MM.1S (cell line): ENCODE data around the gene TBRG4.

Experiments used
- DNase-seq: peaks from one replicate; pipeline ENCODE4 v3.0.0-alpha.2; 2015
- H2AFZ ChIP-seq: fragments of 300-600 bp; sonication (generic); 2 replicates; pipeline ENCODE4 v1.6.0; 2016; ENCODE audit warnings: antibody characterized with exemption, low read length
- H3F3A ChIP-seq: fragments of 300-600 bp; sonication (generic); 2 replicates; pipeline ENCODE4 v1.6.1; 2016; ENCODE audit warnings: mild to moderate bottlenecking, antibody characterized with exemption, low read length, moderate library complexity, mixed read lengths; ENCODE audit not compliant: insufficient read depth
- H3K27ac ChIP-seq: fragments of 300-600 bp; sonication (generic); 2 replicates; pipeline ENCODE4 v1.5.1; 2016; ENCODE audit warnings: mild to moderate bottlenecking, low read length
- H3K27me3 ChIP-seq: fragments of 300-600 bp; sonication (generic); replicated peaks from 2 replicates; pipeline ENCODE4 v1.6.0; 2016; ENCODE audit warnings: low read length; ENCODE audit not compliant: insufficient read depth
- H3K36me3 ChIP-seq: fragments of 300-600 bp; sonication (generic); replicated peaks from 2 replicates; pipeline ENCODE4 v1.6.1; 2016; ENCODE audit warnings: mild to moderate bottlenecking, low read length, mixed read lengths; ENCODE audit not compliant: insufficient read depth
- H3K4me1 ChIP-seq: fragments of 300-600 bp; sonication (generic); 2 replicates; pipeline ENCODE4 v1.6.1; 2016; ENCODE audit warnings: low read length, mixed read lengths
- H3K4me2 ChIP-seq: fragments of 300-600 bp; sonication (generic); 2 replicates; pipeline ENCODE4 v1.6.0; 2016; ENCODE audit warnings: low read depth, low read length
- H3K4me3 ChIP-seq: fragments of 300-600 bp; sonication (generic); 2 replicates; pipeline ENCODE4 v1.5.1; 2016; ENCODE audit warnings: low read length, mixed read lengths
- H3K79me2 ChIP-seq: fragments of 300-600 bp; sonication (generic); 2 replicates; pipeline ENCODE4 v1.6.1; 2016; ENCODE audit warnings: mixed run types, low read length, mixed read lengths
- H3K9ac ChIP-seq: fragments of 300-600 bp; sonication (generic); 2 replicates; pipeline ENCODE4 v1.6.1; 2016; ENCODE audit warnings: low read length, mixed read lengths
- H3K9me2 ChIP-seq: fragments of 300-600 bp; sonication (generic); replicated peaks from 2 replicates; pipeline ENCODE4 v1.6.1; 2016; ENCODE audit warnings: mild to moderate bottlenecking, low read length, mixed read lengths; ENCODE audit not compliant: insufficient read depth
- H3K9me3 ChIP-seq: fragments of 300-600 bp; sonication (generic); replicated peaks from 2 replicates; pipeline ENCODE4 v1.6.1; 2016; ENCODE audit warnings: mild to moderate bottlenecking, low read length, mixed read lengths; ENCODE audit not compliant: insufficient read depth
- H4K20me1 ChIP-seq: fragments of 300-600 bp; sonication (generic); 2 replicates; pipeline ENCODE4 v1.6.1; 2016; ENCODE audit warnings: mild to moderate bottlenecking, low read length, moderate library complexity, mixed read lengths; ENCODE audit not compliant: insufficient read depth
- EZH2 ChIP-seq: fragments of 300-600 bp; sonication (generic); optimal IDR thresholded peaks from 2 replicates; pipeline ENCODE3; 2017; ENCODE audit warnings: low read depth, mild to moderate bottlenecking, antibody characterized with exemption, low read length, mixed read lengths
- EZH2phosphoT487 ChIP-seq: fragments of 300-600 bp; sonication (generic); IDR thresholded peaks from 2 replicates; pipeline ENCODE4 v1.6.1; 2018; ENCODE audit warnings: antibody characterized with exemption, low read length
- TF ChIP-seq, protein P1 (sequence below): fragments of 300-600 bp; sonication (generic); IDR thresholded peaks from 2 replicates; pipeline ENCODE4 v1.5.1; 2016; ENCODE audit warnings: antibody characterized with exemption, low read length, mixed read lengths

The TBRG4 gene

DNA sequence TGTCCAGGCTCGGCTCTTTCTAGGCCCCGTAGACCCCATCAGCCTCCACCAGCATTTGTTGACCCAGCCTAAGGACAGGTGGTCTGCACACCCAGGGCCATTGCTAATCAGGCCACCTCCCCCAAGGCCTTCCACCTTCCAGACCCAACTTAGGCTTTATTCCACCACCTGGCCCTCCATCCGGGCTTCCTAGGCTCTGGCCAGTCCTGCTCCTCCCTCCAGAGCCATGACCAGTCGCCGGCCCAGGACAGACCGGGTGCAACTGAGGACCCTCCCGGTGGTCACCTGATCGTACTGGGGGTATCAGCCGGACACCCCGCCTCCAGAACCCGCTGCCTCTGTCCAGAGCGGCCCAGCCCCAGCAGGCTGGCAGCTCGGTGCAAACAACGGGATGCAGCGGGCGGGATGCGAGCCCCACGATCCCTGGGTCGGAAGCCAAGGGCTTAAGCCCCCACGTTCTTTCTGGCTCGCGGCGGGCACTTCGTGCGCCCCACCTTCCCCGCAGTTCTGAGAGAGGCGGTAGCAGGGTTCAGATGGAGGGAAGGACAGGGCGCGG is 23.3 kb downstream of the TBRG4 start:
- TF ChIP-seq EZH2 (no peak), EZH2phosphoT487 (no peak)
- TF ChIP-seq, protein P1, sequence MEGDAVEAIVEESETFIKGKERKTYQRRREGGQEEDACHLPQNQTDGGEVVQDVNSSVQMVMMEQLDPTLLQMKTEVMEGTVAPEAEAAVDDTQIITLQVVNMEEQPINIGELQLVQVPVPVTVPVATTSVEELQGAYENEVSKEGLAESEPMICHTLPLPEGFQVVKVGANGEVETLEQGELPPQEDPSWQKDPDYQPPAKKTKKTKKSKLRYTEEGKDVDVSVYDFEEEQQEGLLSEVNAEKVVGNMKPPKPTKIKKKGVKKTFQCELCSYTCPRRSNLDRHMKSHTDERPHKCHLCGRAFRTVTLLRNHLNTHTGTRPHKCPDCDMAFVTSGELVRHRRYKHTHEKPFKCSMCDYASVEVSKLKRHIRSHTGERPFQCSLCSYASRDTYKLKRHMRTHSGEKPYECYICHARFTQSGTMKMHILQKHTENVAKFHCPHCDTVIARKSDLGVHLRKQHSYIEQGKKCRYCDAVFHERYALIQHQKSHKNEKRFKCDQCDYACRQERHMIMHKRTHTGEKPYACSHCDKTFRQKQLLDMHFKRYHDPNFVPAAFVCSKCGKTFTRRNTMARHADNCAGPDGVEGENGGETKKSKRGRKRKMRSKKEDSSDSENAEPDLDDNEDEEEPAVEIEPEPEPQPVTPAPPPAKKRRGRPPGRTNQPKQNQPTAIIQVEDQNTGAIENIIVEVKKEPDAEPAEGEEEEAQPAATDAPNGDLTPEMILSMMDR, result no peak
- no peak overlapping the region for H3K4me3 ChIP-seq
- no peak for DNase-seq

DNA sequence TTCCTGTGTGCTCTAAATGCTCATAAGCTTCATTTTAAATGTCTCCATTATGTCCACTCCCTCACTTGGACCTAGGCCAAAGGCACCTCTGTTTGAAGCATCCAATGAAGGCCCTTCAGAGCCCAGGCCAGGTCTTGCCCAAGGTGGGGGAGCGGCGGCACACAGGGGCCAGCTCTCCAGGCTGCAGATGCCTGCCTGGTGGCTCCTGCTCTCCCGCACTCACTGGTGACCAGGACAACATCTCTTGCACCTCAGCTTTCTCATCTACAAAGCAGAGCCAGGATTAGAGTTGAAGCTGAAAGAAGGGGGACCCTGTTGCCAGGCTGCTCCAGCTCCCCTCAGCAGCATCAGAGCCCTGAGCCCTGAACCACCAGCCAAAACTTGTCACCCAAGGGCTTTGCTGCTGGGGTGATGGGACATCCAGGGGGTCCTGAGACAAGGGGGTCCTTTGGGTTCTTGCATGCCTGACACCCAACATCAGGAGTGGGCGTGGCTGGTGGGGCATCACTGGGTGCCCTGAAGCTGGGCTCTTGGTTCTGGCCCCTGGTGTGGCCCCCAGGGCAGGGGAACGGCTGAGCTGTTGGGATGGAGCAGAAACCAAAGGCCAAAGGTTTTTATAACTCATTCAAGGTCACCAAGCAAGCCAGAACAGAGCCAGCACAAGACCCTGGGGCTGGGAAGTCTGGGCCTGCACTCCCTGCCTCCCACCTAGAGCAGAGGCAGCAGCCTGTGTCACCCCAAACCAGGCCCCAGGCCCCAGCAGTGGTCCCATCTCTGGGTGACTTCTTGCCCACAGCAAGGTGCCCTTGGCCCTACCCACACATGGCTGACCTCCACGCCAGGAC is 24.0 kb downstream of the TBRG4 start:
- no peak overlapping the region for H2AFZ ChIP-seq
- H3K27me3 ChIP-seq, result peaks cover 5% of the 10 kb centered on the region; the same call in 1 of the 2 replicates
- no peaks in the 10 kb centered on the region for H3K9me2 ChIP-seq
- no peak overlapping the region for H3K27ac ChIP-seq
- H3F3A ChIP-seq, result no peaks in the 10 kb centered on the region
- no peaks in the 10 kb centered on the region for H3K4me1 ChIP-seq
- H3K9ac ChIP-seq, result no peak overlapping the region
- no peak overlapping the region for H3K4me3 ChIP-seq
- no peaks in the 10 kb centered on the region for H3K9me3 ChIP-seq
- no peaks in the 10 kb centered on the region for H3K36me3 ChIP-seq
- H4K20me1 ChIP-seq, result no peaks in the 10 kb centered on the region
- TF ChIP-seq, protein P1, result no peak
- TF ChIP-seq EZH2phosphoT487 (no peak), EZH2 (no peak)
- no peak overlapping the region for H3K4me2 ChIP-seq
- no peaks in the 10 kb centered on the region for H3K79me2 ChIP-seq
- no peak for DNase-seq

More for the DNA sequence above, 23.3 kb downstream of the TBRG4 start:
- no peaks in the 10 kb centered on the region for H3K9me2 ChIP-seq
- no peaks in the 10 kb centered on the region for H3F3A ChIP-seq
- no peaks in the 10 kb centered on the region for H3K36me3 ChIP-seq
- H3K4me2 ChIP-seq, result no peak overlapping the region
- H4K20me1 ChIP-seq, result no peaks in the 10 kb centered on the region
- H3K27ac ChIP-seq, result no peak overlapping the region
- no peaks in the 10 kb centered on the region for H3K79me2 ChIP-seq
- H2AFZ ChIP-seq, result no peak overlapping the region
- H3K4me1 ChIP-seq, result no peaks in the 10 kb centered on the region
- no peaks in the 10 kb centered on the region for H3K9me3 ChIP-seq
- H3K9ac ChIP-seq, result no peak overlapping the region
- peaks cover 5% of the 10 kb centered on the region; the same call in 1 of the 2 replicates for H3K27me3 ChIP-seq

DNA sequence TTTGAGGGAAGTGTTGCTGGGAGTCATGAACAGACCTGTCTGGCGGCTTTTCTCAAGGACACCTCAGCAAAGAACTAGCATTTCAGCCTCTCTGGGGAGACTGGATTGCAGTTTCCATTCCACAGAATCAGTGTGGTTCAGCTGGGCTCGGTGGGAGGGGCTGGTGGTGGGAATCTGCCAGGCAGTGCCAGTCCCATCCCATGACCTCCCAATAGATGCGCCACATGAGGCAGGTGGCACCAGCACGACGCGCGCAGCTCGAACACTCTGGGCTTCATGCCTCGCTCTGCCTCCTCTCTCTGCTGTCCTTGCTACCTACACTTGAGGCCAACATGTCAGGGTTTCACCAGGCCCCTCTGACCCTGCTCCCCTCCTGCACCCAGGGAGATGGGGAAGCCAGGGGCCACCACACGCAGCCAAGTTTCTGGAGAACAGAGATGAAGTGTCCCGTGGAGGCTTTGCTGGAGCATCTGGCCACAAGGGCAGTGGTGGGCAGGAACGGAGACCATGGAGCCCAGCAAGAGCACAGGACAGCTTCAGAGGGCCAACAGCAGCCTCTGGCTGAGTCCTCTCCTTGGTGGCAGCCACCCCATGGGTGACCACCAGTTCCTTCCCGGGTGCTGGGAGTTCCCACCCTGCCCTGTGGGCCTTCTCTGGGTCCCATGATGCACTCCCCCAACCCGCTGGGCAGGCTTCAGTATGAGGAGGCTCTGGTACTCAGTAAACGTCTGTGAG is 25.0 kb downstream of the TBRG4 start:
- H3K4me1 ChIP-seq, result no peaks in the 10 kb centered on the region
- H3F3A ChIP-seq, result no peaks in the 10 kb centered on the region
- H3K27ac ChIP-seq, result no peak overlapping the region
- no peaks in the 10 kb centered on the region for H3K9me3 ChIP-seq
- no peak for TF ChIP-seq EZH2phosphoT487
- TF ChIP-seq, protein P1, result no peak
- no peak for TF ChIP-seq EZH2
- H3K9me2 ChIP-seq, result no peaks in the 10 kb centered on the region
- no peaks in the 10 kb centered on the region for H3K79me2 ChIP-seq
- no peaks in the 10 kb centered on the region for H4K20me1 ChIP-seq
- peaks cover 5% of the 10 kb centered on the region; the same call in 1 of the 2 replicates for H3K27me3 ChIP-seq
- DNase-seq, result no peak
- H3K4me3 ChIP-seq, result no peak overlapping the region
- H3K9ac ChIP-seq, result no peak overlapping the region
- H3K4me2 ChIP-seq, result no peak overlapping the region
- no peak overlapping the region for H2AFZ ChIP-seq
- H3K36me3 ChIP-seq, result no peaks in the 10 kb centered on the region
